Stomach (tissue), 9 donors: ENCODE measurements around the gene GALE. TPM values are rescaled to one million over a fixed set of nuclear protein-coding genes. Genes with fewer than 3 reads are reported as not detected.
A peak's percentile ranks its signal among the peaks of the same experiment; 100 is the strongest.
"Not testable (repeated sequence)": the region's sequence is repeated elsewhere in the genome, so short reads cannot be mapped to it uniquely, and the experiment has no call there.

Experiments used
- DNase-seq, 2 donors: peaks; one replicate each; pipeline versions ENCODE4 v3.0.0 to v3.0.0-alpha.2; 2013 to 2019
- H3K27ac ChIP-seq, 5 donors: fragments of 200-600 bp in 4 of 5; sonication (generic) in 4 of 5; one replicate each; pipeline ENCODE4 v1.5.1; 2013 to 2019; ENCODE audit warnings: mild to moderate bottlenecking in 1 of 5, moderate library complexity in 1 of 5
- H3K27me3 ChIP-seq, 3 donors: fragments of 200-600 bp; sonication (generic); one replicate each; pipeline ENCODE4 v1.5.1; 2017 to 2019; ENCODE audit warnings: mixed run types in 1 of 3
- H3K36me3 ChIP-seq, 4 donors: fragments of 200-600 bp; sonication (generic); 1 replicate in 3 of 4; 2 replicates in 1 of 4; pipeline ENCODE4 v1.5.1; 2016 to 2019
- H3K4me1 ChIP-seq, 4 donors: fragments of 200-600 bp; sonication (generic); one replicate each; pipeline ENCODE4 v1.5.1; 2016 to 2019
- H3K4me3 ChIP-seq, 4 donors: fragments of 200-600 bp; sonication (generic) in 3 of 4; one replicate each; pipeline ENCODE4 v1.5.1; 2016 to 2019; ENCODE audit warnings: mild to moderate bottlenecking in 1 of 4
- H3K9me3 ChIP-seq, 4 donors: fragments of 200-600 bp; sonication (generic); one replicate each; pipeline ENCODE4 v1.5.1; 2016 to 2019
- EP300 ChIP-seq: sonication (generic); formaldehyde crosslinking; IDR thresholded peaks from one replicate; pipeline ENCODE4 v1.6.1; 2017; ENCODE audit warnings: antibody characterized with exemption
- POLR2A ChIP-seq, 4 donors: fragments of 450-650 bp; IDR thresholded peaks; one replicate each; pipeline ENCODE4 v1.6.1; 2016; ENCODE audit warnings: antibody characterized with exemption in 4 of 4, control low read depth in 2 of 4, mild to moderate bottlenecking in 1 of 4, moderate library complexity in 1 of 4
- POLR2AphosphoS5 ChIP-seq, 3 donors: sonication (generic); formaldehyde crosslinking; IDR thresholded peaks; one replicate each; pipeline ENCODE4 v1.6.1; 2016; ENCODE audit warnings: antibody characterized with exemption in 3 of 3
- WGBS, 5 donors: extraction: QIAGEN DNeasy Blood & Tissue Kit in 3 of 5; methylation state at CpG; one replicate each; pipeline versions ENCODE4 v1.1.5 to v1.1.7; 2013 to 2018; 5-methylcytosine and 5-hydroxymethylcytosine counted together
- intact Hi-C: fragments of 100-400 bp; cut with DNase I; formaldehyde crosslinking; loops from one replicate; pipeline ENCODE4 v1.15.1; 2023; ENCODE audit warnings: low total_unique reads
- polyA plus RNA-seq, 3 donors: library from polyadenylated mRNA; stranded (reverse); fragments of 200-250 nt; gene quantifications; one replicate each; pipeline ENCODE4 v1.2.3, GENCODE V29; 2013
- total RNA-seq, 5 donors: library from RNA; depleted of rRNA; stranded (reverse); fragments of >200 nt; gene quantifications; one replicate each; pipeline versions ENCODE4 v1.1.0 to v1.2.3, GENCODE V29; 2014 to 2016
- TF ChIP-seq, protein P1 (sequence below), 7 experiments: fragments of 450-650 bp in 4 of 7; fragments of 200-600 bp in 3 of 7; sonication (generic) in 3 of 7; IDR thresholded peaks; one replicate each; pipeline ENCODE4 v1.5.1; 2016 to 2019; ENCODE audit warnings: antibody characterized with exemption in 7 of 7, control low read depth in 2 of 7, mild to moderate bottlenecking in 1 of 7
- donor health status: healthy with polysubstance abuse.
- donor health status: Bipolar disorder and iron deficiency.
- donor health status: healthy.

Gene GALE
- total and polyA plus RNA-seq, 8 donors: 34.4 to 443 (median 149) TPM

DNA sequence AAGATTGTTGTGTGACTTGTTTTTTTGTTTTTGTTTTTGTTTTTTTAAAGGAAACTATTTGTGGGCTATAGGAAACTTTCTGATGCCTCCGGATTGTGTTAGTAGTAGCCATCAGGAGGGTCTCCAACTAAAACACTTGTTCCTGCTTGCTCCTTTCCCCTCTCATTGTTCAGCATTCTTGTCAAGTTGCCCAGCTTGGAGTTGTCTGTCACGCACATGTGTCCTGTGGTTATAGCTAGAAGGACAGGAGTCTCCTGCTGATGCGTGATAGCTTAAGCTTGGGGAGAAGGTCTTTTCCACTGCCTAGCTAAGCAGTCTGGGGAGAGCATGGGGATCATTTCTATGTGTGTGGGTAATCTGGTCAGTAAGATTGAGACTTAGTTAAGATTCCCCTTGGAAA, 12.9 kb downstream of the GALE start:
- peaks cover 34 to 62% (median 61%) of the 10 kb centered on the region in 4 donors for H3K36me3 ChIP-seq
- TF ChIP-seq, protein P1, sequence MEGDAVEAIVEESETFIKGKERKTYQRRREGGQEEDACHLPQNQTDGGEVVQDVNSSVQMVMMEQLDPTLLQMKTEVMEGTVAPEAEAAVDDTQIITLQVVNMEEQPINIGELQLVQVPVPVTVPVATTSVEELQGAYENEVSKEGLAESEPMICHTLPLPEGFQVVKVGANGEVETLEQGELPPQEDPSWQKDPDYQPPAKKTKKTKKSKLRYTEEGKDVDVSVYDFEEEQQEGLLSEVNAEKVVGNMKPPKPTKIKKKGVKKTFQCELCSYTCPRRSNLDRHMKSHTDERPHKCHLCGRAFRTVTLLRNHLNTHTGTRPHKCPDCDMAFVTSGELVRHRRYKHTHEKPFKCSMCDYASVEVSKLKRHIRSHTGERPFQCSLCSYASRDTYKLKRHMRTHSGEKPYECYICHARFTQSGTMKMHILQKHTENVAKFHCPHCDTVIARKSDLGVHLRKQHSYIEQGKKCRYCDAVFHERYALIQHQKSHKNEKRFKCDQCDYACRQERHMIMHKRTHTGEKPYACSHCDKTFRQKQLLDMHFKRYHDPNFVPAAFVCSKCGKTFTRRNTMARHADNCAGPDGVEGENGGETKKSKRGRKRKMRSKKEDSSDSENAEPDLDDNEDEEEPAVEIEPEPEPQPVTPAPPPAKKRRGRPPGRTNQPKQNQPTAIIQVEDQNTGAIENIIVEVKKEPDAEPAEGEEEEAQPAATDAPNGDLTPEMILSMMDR (IDR thresholded peaks at IDR 0.05): no peak
- TF ChIP-seq EP300 (no peak), POLR2AphosphoS5 (IDR thresholded peaks at IDR 0.05) (no peak), POLR2A (IDR thresholded peaks at IDR 0.05) (no peak)

DNA sequence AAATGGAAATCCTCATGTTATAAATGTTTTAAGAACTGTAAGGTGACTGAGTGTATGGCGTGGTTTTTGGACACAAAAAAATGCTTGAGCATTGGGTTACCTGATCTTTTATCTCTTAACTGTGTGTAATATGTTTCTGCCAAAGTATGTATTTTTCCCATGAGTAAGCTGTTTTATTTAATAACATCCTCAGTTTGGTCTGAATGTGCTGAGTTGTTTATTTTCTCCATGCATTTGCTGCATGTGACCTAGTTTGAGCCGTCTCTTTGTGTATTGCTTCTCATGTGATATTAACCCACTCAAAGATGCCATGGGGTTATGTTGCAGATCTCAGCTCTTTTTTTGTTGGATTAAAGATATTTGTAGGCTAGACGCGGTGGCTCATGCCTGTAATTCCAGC, 15.7 kb downstream of the GALE start:
- Histone ChIP-seq H3K4me3 (no peak overlapping the region), H3K4me1 (peaks cover 5 to 26% (median 16%) of the 10 kb centered on the region in 4 donors), H3K27ac (no peak overlapping the region), H3K36me3 (peaks cover 39 to 91% (median 87%) of the 10 kb centered on the region in 4 donors), H3K9me3 (no peaks in the 10 kb centered on the region), H3K27me3 (no peaks in the 10 kb centered on the region)
- 64 to 82% (median 72%) methylated on average over 4 of the region's 4 CpGs for WGBS, 5 donors
- DNase-seq: no peak
- intact Hi-C loops: no loop called here
- no peak for TF ChIP-seq EP300
- TF ChIP-seq POLR2AphosphoS5 (IDR thresholded peaks at IDR 0.05): no peak
- TF ChIP-seq, protein P1 (IDR thresholded peaks at IDR 0.05): no peak
- no peak for TF ChIP-seq POLR2A (IDR thresholded peaks at IDR 0.05)

More for the DNA sequence above, 12.9 kb downstream of the GALE start:
- Histone ChIP-seq H3K27ac (no peak overlapping the region), H3K4me3 (no peak overlapping the region), H3K27me3 (no peaks in the 10 kb centered on the region), H3K4me1 (peaks cover 23 to 33% (median 26%) of the 10 kb centered on the region in 4 donors), H3K9me3 (no peaks in the 10 kb centered on the region)
- intact Hi-C loops: no loop called here
- 90 to 99% (median 91%) methylated on average over 3 of the region's 3 CpGs for WGBS, 5 donors
- DNase-seq: no peak

DNA sequence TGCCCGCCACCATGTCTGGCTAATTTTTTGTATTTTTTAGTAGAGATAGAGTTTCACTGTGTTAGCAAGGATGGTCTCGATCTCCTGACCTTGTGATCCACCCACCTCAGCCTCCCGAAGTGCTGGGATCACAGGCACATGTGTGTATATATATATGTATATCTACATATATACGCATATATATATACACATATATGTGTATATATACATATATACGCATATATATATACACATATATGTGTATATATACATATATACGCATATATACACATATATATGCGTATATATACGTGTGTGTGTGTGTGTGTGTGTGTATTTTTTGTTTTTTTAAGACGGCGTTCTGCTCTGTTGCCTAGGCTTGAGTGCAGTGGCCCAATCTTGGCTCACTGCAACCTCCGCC, 17.4 kb downstream of the GALE start:
- H3K36me3 ChIP-seq: peaks cover 37 to 85% (median 79%) of the 10 kb centered on the region in 4 donors

DNA sequence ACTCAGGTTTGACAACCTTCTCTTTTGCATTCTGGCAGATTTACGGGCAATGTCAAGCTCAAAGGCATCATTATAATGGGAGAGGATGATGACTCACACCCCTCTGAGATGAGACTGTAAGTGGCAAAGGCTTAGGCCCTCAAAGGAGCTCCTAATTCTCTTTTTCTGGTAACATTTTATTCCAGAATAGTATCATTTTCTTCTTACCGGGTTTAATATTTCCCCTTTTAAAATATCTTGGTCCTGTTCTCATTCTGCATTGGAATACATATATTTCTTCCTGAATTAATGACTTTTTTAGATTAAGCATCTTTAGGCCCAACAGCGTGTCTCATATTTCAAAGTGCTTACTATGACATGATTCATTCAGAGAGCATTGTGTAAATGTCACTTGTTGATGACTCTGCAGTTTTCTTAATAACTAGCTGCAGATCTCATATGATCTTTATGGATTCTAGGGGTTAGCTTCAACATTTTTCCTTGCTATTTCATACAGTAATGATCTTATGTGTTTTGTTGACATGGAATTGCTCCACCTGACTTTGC, 20.7 kb downstream of the GALE start:
- 64 to 70% (median 69%) methylated on average over 3 of the region's 3 CpGs for WGBS, 5 donors

More for the DNA sequence above, 17.4 kb downstream of the GALE start:
- DNase-seq, H3K4me3 ChIP-seq, H3K27ac ChIP-seq, H3K27me3 ChIP-seq, H3K9me3 ChIP-seq, intact Hi-C loops: not testable (repeated sequence)
- 88 to 95% (median 93%) methylated on average over 11 of the region's 11 CpGs for WGBS, 5 donors
- peaks cover 16 to 33% (median 24%) of the 10 kb centered on the region in 4 donors for H3K4me1 ChIP-seq

More for the DNA sequence above, 20.7 kb downstream of the GALE start:
- Histone ChIP-seq H3K27ac (no peak overlapping the region), H3K36me3 (peaks cover 12 to 53% (median 47%) of the 10 kb centered on the region in 4 donors), H3K4me3 (peak overlapping the region in 1 of 4 donors; percentile 92), H3K9me3 (no peaks in the 10 kb centered on the region), H3K27me3 (no peaks in the 10 kb centered on the region), H3K4me1 (peaks cover 25 to 60% (median 47%) of the 10 kb centered on the region in 4 donors)
- TF ChIP-seq EP300 (no peak), POLR2A (IDR thresholded peaks at IDR 0.05) (no peak), POLR2AphosphoS5 (IDR thresholded peaks at IDR 0.05) (no peak)
- TF ChIP-seq, protein P1 (IDR thresholded peaks at IDR 0.05): no peak
- DNase-seq: no peak
- intact Hi-C loops: no loop called here
